HepG2 (cell line): ENCODE results near the gene BMERB1. TPM values are rescaled to one million over a fixed set of nuclear protein-coding genes. Genes with fewer than 3 reads are reported as not detected.
A peak's percentile ranks its signal among the peaks of the same experiment; 100 is the strongest.

Source experiments
- ATAC-seq: fragments of 200-7000 bp; cut with Tn5 transposase; 3 replicates; pipeline ENCODE4 v1.9.1; 2020; ENCODE audit warnings: mild to moderate bottlenecking, moderate library complexity
- BruUV-seq: library from RNA; stranded (reverse); fragments of 400-500 nt; replicated peaks from 2 replicates; lab custom pipeline; 2021; lab: Mats Ljungman, UMichigan
- CTCF ChIA-PET: fragments of 300-600 bp; formaldehyde crosslinking; extraction: SDS; loops from one replicate; lab custom pipeline; 2021; ENCODE audit warnings: low total read pairs, inconsistent platforms, low intra/inter-chr PET ratio; lab: Yijun Ruan, JAX
- POLR2A ChIA-PET: fragments of 350-600 bp; sonication (Branson Sonifier 250); formaldehyde crosslinking; loops from one replicate; lab custom pipeline; 2020; ENCODE audit warnings: antibody characterized with exemption, inconsistent platforms; lab: Yijun Ruan, JAX
- DNase-seq: peaks from one replicate; pipeline ENCODE4 v3.0.0-alpha.2; 2015; ENCODE audit warnings: low spot score
- FAIRE-seq: peaks from 3 replicates; lab custom pipeline; 2011; peaks lifted over from hg19 to GRCh38; lab: Jason Lieb, UNC
- H2AFZ ChIP-seq: one replicate; pipeline ENCODE4 v1.6.1; 2011; ENCODE audit warnings: low read length, inconsistent platforms
- H3K27ac ChIP-seq: fragments of 300-600 bp; 3 replicates; pipeline ENCODE4 v1.8.0; 2011; ENCODE audit warnings: mixed run types, mild to moderate bottlenecking, mixed read lengths, low read length, inconsistent platforms; ENCODE audit not compliant: insufficient read depth; ENCODE audit errors: extremely low read length
- H3K27me3 ChIP-seq, 2 experiments: fragments of 200-600 bp in 1 of 2; 2 replicates in 1 of 2; 3 replicates in 1 of 2; pipeline versions ENCODE4 v1.6.0 to v1.8.0; 2011; ENCODE audit warnings: low read length in 2 of 2, mild to moderate bottlenecking in 2 of 2, moderate library complexity in 2 of 2, inconsistent platforms in 1 of 2; ENCODE audit not compliant: insufficient read depth in 2 of 2, control insufficient read depth in 1 of 2
- H3K36me3 ChIP-seq, 2 experiments: fragments of 200-600 bp in 1 of 2; replicated peaks in 1 of 2; 2 replicates in 1 of 2; 3 replicates in 1 of 2; pipeline versions ENCODE4 v1.5.1 to v1.8.0; 2011; ENCODE audit warnings: low read length in 2 of 2, inconsistent platforms in 1 of 2; ENCODE audit not compliant: insufficient read depth in 2 of 2, control insufficient read depth in 1 of 2
- H3K4me1 ChIP-seq: 2 replicates; pipeline ENCODE4 v1.5.1; 2012; ENCODE audit warnings: low read length, inconsistent platforms; ENCODE audit not compliant: insufficient read depth
- H3K4me2 ChIP-seq: 2 replicates; pipeline ENCODE4 v1.6.0; 2011; ENCODE audit warnings: low read depth, low read length, inconsistent platforms
- H3K4me3 ChIP-seq, 3 experiments: fragments of 200-600 bp in 1 of 3; sonication (generic), shearing (Covaris generic) in 1 of 3; replicated peaks in 1 of 3; 2 replicates each; pipeline ENCODE4 v1.5.1; 2011 to 2016; ENCODE audit warnings: low read length in 3 of 3, inconsistent platforms in 2 of 3, low read depth in 2 of 3, mild to moderate bottlenecking in 2 of 3, control low read depth in 1 of 3, mixed read lengths in 1 of 3; ENCODE audit not compliant: insufficient read depth in 1 of 3
- H3K79me2 ChIP-seq: one replicate; pipeline ENCODE4 v1.6.1; 2011; ENCODE audit warnings: low read length, inconsistent platforms; ENCODE audit not compliant: insufficient read depth
- H3K9ac ChIP-seq: 2 replicates; pipeline ENCODE4 v1.6.0; 2011; ENCODE audit warnings: mild to moderate bottlenecking, low read depth, low read length, inconsistent platforms; ENCODE audit not compliant: insufficient read depth
- H3K9me3 ChIP-seq: 2 replicates; pipeline ENCODE4 v1.5.1; 2012; ENCODE audit warnings: mild to moderate bottlenecking, low read length
- H4K20me1 ChIP-seq: 2 replicates; pipeline ENCODE4 v1.6.0; 2011; ENCODE audit warnings: inconsistent platforms, mild to moderate bottlenecking, low read length, moderate library complexity; ENCODE audit not compliant: insufficient read depth
- MIXL1 ChIP-seq: IDR thresholded peaks from 2 replicates; pipeline ENCODE4 v1.6.1; 2016
- ONECUT2 ChIP-seq: sonication (generic); formaldehyde crosslinking; IDR thresholded peaks from 2 replicates; pipeline ENCODE4 v1.4.0; 2020; ENCODE audit warnings: missing genetic modification reagents
- SAP130 ChIP-seq: IDR thresholded peaks from 2 replicates; pipeline ENCODE4 v1.6.1; 2016; ENCODE audit warnings: low read depth
- TGIF2 ChIP-seq: IDR thresholded peaks from 2 replicates; pipeline ENCODE4 v1.6.1; 2016; ENCODE audit warnings: control low read depth, missing compliant biosample characterization
- ZFP1 ChIP-seq: IDR thresholded peaks from 2 replicates; pipeline ENCODE4 v1.6.1; 2016
- ZSCAN29 ChIP-seq: sonication (generic); formaldehyde crosslinking; conservative IDR thresholded peaks from 2 replicates; pipeline ENCODE4 v1.4.0; 2020; ENCODE audit warnings: mild to moderate bottlenecking, missing genetic modification reagents
- WGBS: methylation state at CpG from one replicate; pipeline ENCODE4 v1.1.6; 2017; ENCODE audit warnings: low lambda C conversion rate; 5-methylcytosine and 5-hydroxymethylcytosine counted together
- in situ Hi-C: cut with HindIII; loops from 2 replicates; pipeline ENCODE4 v1.10.0; 2017; ENCODE audit warnings: low pct_unique_long_range_greater_than_20kb; ENCODE audit not compliant: extremely low pct_ligation_motif_present
- intact Hi-C: fragments of 100-400 bp; cut with micrococcal nuclease; formaldehyde crosslinking; loops from one replicate; pipeline ENCODE4 v1.10.0; 2022; ENCODE audit not compliant: unreplicated experiment
- polyA plus RNA-seq, 8 experiments: library from polyadenylated mRNA; depleted of rRNA in 3 of 8; stranded (reverse) in 7 of 8; unstranded in 1 of 8; fragments of >200 nt; fragmentation: Illumina TruSeq in 4 of 8; extraction: Trizol in 4 of 8; gene quantifications; 2 replicates each; pipeline versions ENCODE4 v1.2.1 to v1.2.3, GENCODE V29; 2011 to 2016; ENCODE audit warnings: low read depth in 4 of 8, missing spikeins in 1 of 8, mixed read lengths in 1 of 8; ENCODE audit not compliant: insufficient read depth in 1 of 8
- total RNA-seq, 5 experiments: library from RNA; depleted of rRNA; stranded (reverse); fragments of >200 nt; fragmentation: Illumina TruSeq; extraction: Trizol; gene quantifications; 2 replicates each; pipeline ENCODE4 v1.2.3, GENCODE V29; 2016; ENCODE audit warnings: low read depth in 1 of 5
- TF ChIP-seq, protein P1 (sequence below): sonication (generic); formaldehyde crosslinking; IDR thresholded peaks from 2 replicates; pipeline ENCODE4 v1.4.0; 2020; ENCODE audit warnings: missing genetic modification reagents, borderline replicate concordance
- TF ChIP-seq, protein P2 (sequence below): IDR thresholded peaks from 2 replicates; pipeline ENCODE4 v1.6.1; 2016; ENCODE audit warnings: missing compliant biosample characterization, missing genetic modification reagents, borderline replicate concordance
- TF ChIP-seq, protein P3 (sequence below): sonication (generic); formaldehyde crosslinking; IDR thresholded peaks from 2 replicates; pipeline ENCODE4 v1.5.0; 2020; ENCODE audit warnings: mild to moderate bottlenecking, missing genetic modification reagents, moderate library complexity
- TF ChIP-seq, protein P4 (sequence below): sonication (generic); formaldehyde crosslinking; IDR thresholded peaks from 2 replicates; pipeline ENCODE4 v1.4.0; 2020; ENCODE audit warnings: missing genetic modification reagents

The BMERB1 gene
- total and polyA plus RNA-seq, 2 of the 13 experiments (the other 11 are each of a cell fraction or from before 2014, with no cell fraction given): 1.4 TPM

DNA sequence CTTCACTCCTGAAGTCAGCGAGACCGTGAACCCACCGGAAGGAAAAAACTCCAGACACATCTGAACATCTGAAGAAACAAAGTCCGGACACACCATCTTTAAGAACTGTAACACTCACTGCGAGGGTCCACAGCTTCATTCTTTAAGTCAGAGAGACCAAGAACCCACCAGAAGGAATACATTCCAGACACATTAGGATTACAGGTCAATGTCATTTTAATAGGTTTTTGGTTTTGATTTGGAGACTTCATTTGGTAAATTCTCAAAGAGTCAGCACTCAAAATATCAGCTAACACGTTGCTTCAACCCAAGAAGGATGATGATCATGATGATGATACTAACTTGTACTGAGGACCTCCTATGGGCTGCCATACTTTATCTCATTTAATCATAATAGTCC, 7.6 kb upstream of the BMERB1 start (continued):
- TF ChIP-seq, protein P1, sequence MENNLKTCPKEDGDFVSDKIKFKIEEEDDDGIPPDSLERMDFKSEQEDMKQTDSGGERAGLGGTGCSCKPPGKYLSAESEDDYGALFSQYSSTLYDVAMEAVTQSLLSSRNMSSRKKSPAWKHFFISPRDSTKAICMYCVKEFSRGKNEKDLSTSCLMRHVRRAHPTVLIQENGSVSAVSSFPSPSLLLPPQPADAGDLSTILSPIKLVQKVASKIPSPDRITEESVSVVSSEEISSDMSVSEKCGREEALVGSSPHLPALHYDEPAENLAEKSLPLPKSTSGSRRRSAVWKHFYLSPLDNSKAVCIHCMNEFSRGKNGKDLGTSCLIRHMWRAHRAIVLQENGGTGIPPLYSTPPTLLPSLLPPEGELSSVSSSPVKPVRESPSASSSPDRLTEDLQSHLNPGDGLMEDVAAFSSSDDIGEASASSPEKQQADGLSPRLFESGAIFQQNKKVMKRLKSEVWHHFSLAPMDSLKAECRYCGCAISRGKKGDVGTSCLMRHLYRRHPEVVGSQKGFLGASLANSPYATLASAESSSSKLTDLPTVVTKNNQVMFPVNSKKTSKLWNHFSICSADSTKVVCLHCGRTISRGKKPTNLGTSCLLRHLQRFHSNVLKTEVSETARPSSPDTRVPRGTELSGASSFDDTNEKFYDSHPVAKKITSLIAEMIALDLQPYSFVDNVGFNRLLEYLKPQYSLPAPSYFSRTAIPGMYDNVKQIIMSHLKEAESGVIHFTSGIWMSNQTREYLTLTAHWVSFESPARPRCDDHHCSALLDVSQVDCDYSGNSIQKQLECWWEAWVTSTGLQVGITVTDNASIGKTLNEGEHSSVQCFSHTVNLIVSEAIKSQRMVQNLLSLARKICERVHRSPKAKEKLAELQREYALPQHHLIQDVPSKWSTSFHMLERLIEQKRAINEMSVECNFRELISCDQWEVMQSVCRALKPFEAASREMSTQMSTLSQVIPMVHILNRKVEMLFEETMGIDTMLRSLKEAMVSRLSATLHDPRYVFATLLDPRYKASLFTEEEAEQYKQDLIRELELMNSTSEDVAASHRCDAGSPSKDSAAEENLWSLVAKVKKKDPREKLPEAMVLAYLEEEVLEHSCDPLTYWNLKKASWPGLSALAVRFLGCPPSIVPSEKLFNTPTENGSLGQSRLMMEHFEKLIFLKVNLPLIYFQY: no peak
- TF ChIP-seq, protein P2, sequence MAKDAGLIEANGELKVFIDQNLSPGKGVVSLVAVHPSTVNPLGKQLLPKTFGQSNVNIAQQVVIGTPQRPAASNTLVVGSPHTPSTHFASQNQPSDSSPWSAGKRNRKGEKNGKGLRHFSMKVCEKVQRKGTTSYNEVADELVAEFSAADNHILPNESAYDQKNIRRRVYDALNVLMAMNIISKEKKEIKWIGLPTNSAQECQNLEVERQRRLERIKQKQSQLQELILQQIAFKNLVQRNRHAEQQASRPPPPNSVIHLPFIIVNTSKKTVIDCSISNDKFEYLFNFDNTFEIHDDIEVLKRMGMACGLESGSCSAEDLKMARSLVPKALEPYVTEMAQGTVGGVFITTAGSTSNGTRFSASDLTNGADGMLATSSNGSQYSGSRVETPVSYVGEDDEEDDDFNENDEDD: no peak
- no peak for TF ChIP-seq ONECUT2 (CRISPR knock-in tag)

DNA sequence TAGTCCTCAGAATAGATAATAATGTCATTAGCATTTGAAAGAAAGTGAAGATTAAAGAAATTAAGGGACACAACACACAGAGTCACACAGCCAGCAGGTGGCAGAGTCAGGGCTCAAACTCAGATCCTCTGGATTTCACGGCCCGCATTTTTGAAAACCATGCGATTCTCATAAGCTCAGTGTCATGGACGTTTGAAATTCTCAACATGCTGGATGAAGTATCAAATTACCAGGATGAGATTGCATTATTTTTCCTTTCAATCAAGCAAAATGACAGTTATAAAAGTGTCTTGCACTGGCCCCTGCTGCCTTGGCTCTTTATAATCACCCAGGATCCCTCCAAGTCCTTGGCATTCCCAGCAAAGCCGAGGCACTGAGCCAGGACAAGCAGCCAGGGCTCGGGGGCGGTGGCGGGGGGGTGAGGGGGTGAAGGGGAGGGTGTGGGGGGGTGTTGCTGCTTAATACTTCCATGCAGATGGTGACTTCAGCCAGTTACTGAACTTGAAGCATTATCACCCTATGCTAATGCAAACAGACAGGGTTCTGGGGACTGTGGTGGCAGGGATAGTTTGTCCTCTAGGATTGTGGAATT, 6.6 kb upstream of the BMERB1 start:
- FAIRE-seq (peak; percentile 92), ATAC-seq (peak; percentile 85), DNase-seq (peak; percentile 69)
- intact Hi-C loops (loop anchor here (1.0 to 2.0 kb wide), 3 partner anchors 40 to 277 kb away; no protein-coding TSS in a partner anchor), in situ Hi-C loops (loop anchor here (5.0 to 10.0 kb wide), 2 partner anchors 40 to 277 kb away; no protein-coding TSS in a partner anchor)
- POLR2A ChIA-PET: interaction anchor here (0.6 to 1.5 kb wide), 4 partner anchors 23 to 215 kb away, joined by 3 to 8 read pairs (median 3); partner anchors contain the start of gene MARF1
- Histone ChIP-seq H2AFZ (peak overlapping the region; percentile 98), H3K4me2 (peak overlapping the region; percentile 83), H3K79me2 (no peaks in the 10 kb centered on the region), H3K9ac (peak overlapping the region; percentile 33; the same call in 1 of the 2 replicates), H3K4me3 (peak overlapping the region in 2 of 3 experiments; percentile 20 to 26; a peak in 3 of 6 replicates), H3K27ac (no peak overlapping the region), H3K27me3 (0 out of 5 replicates have a peak, but pooled peaks cover 0 to 5% of the 10 kb centered on the region in 2 experiments), H3K9me3 (no peaks in the 10 kb centered on the region), H3K36me3 (no peaks in the 10 kb centered on the region), H3K4me1 (peaks cover 6% of the 10 kb centered on the region; the same call in 1 of the 2 replicates), H4K20me1 (no peaks in the 10 kb centered on the region)
- WGBS: 6% methylated on average over 8 of the region's 8 CpGs
- CTCF ChIA-PET: interaction anchor here (1.0 to 3.1 kb wide), 5 partner anchors 35 to 276 kb away, joined by 3 to 29 read pairs (median 23); no protein-coding TSS in a partner anchor
- BruUV-seq: no TSS peak
- TF ChIP-seq, protein P3, sequence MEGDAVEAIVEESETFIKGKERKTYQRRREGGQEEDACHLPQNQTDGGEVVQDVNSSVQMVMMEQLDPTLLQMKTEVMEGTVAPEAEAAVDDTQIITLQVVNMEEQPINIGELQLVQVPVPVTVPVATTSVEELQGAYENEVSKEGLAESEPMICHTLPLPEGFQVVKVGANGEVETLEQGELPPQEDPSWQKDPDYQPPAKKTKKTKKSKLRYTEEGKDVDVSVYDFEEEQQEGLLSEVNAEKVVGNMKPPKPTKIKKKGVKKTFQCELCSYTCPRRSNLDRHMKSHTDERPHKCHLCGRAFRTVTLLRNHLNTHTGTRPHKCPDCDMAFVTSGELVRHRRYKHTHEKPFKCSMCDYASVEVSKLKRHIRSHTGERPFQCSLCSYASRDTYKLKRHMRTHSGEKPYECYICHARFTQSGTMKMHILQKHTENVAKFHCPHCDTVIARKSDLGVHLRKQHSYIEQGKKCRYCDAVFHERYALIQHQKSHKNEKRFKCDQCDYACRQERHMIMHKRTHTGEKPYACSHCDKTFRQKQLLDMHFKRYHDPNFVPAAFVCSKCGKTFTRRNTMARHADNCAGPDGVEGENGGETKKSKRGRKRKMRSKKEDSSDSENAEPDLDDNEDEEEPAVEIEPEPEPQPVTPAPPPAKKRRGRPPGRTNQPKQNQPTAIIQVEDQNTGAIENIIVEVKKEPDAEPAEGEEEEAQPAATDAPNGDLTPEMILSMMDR: peak; percentile 79
- TF ChIP-seq, protein P4, sequence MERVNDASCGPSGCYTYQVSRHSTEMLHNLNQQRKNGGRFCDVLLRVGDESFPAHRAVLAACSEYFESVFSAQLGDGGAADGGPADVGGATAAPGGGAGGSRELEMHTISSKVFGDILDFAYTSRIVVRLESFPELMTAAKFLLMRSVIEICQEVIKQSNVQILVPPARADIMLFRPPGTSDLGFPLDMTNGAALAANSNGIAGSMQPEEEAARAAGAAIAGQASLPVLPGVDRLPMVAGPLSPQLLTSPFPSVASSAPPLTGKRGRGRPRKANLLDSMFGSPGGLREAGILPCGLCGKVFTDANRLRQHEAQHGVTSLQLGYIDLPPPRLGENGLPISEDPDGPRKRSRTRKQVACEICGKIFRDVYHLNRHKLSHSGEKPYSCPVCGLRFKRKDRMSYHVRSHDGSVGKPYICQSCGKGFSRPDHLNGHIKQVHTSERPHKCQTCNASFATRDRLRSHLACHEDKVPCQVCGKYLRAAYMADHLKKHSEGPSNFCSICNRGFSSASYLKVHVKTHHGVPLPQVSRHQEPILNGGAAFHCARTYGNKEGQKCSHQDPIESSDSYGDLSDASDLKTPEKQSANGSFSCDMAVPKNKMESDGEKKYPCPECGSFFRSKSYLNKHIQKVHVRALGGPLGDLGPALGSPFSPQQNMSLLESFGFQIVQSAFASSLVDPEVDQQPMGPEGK (CRISPR knock-in tag): peak; percentile 11; the same call in 1 of the 2 replicates
- 0 out of 2 replicates have a peak, but pooled peaks have one; percentile 36 for TF ChIP-seq MIXL1
- no peak for TF ChIP-seq ZSCAN29 (CRISPR knock-in tag)
- no peak for TF ChIP-seq ZFP1
- 0 out of 2 replicates have a peak, but pooled peaks have one; percentile 39 for TF ChIP-seq SAP130
- TF ChIP-seq TGIF2 (CRISPR knock-in tag): 0 out of 2 replicates have a peak, but pooled peaks have one; percentile 42
